Kidney (tissue), 14 donors: ENCODE measurements around the gene ARGLU1. TPM values are rescaled to one million over a fixed set of nuclear protein-coding genes. Genes with fewer than 3 reads are reported as not detected.

ENCODE experiments used
- DNase-seq, 5 donors: peaks; one replicate each; pipeline ENCODE4 v3.0.0-alpha.2; 2013 to 2020
- FAIRE-seq: peaks from 2 replicates; lab custom pipeline; 2012; peaks lifted over from hg19 to GRCh38; lab: Jason Lieb, UNC
- H3K27ac ChIP-seq, 2 donors: one replicate each; pipeline ENCODE4 v1.7.0; 2013; ENCODE audit warnings: low read depth in 2 of 2, low read length in 2 of 2, inconsistent platforms in 1 of 2
- H3K27me3 ChIP-seq: one replicate; pipeline ENCODE4 v1.7.1; 2013; ENCODE audit warnings: low read length, inconsistent platforms; ENCODE audit not compliant: control insufficient read depth, insufficient read depth
- H3K36me3 ChIP-seq, 3 donors: one replicate each; pipeline versions ENCODE4 v1.7.0 to v1.7.1; 2013; ENCODE audit warnings: low read length in 3 of 3, control low read depth in 1 of 3, inconsistent platforms in 1 of 3; ENCODE audit not compliant: insufficient read depth in 3 of 3, control insufficient read depth in 2 of 3
- H3K4me1 ChIP-seq, 3 donors: one replicate each; pipeline versions ENCODE4 v1.7.0 to v1.7.1; 2013; ENCODE audit warnings: low read length in 3 of 3, inconsistent platforms in 1 of 3, low read depth in 1 of 3; ENCODE audit not compliant: control insufficient read depth in 2 of 3, insufficient read depth in 2 of 3
- H3K4me3 ChIP-seq, 3 donors: one replicate each; pipeline versions ENCODE4 v1.7.0 to v1.8.1; 2013; ENCODE audit warnings: low read length in 3 of 3, control low read depth in 1 of 3, inconsistent platforms in 1 of 3
- H3K9ac ChIP-seq, 3 donors: one replicate each; pipeline versions ENCODE4 v1.7.0 to v1.7.1; 2013; ENCODE audit warnings: low read length in 3 of 3, control low read depth in 1 of 3, inconsistent platforms in 1 of 3
- H3K9me3 ChIP-seq, 3 donors: one replicate each; pipeline versions ENCODE4 v1.7.0 to v1.7.1; 2013; ENCODE audit warnings: low read length in 3 of 3, control low read depth in 1 of 3, inconsistent platforms in 1 of 3; ENCODE audit not compliant: control insufficient read depth in 2 of 3, insufficient read depth in 1 of 3
- intact Hi-C: fragments of 100-400 bp; cut with DNase I; formaldehyde crosslinking; loops from one replicate; pipeline ENCODE4 v1.11.1; 2022
- polyA plus RNA-seq: library from polyadenylated mRNA; stranded (reverse); fragments of 350-450 nt; fragmentation: Illumina TruSeq; extraction: RNeasy Lipid Tissue Mini Kit (QIAGEN cat#74804); gene quantifications from one replicate; pipeline ENCODE4 v1.2.3, GENCODE V29; 2014; ENCODE audit warnings: low read depth, low replicate concordance; ENCODE audit not compliant: insufficient read depth
- total RNA-seq: library from RNA; stranded (reverse); fragmentation: NEBNext Ultra II Directional; extraction: Animal tissue kit (Norgen Biotek cat#: 25700); gene quantifications from one replicate; pipeline ENCODE4 v1.2.1, GENCODE V29; 2021
- TF ChIP-seq, protein P1 (sequence below): IDR thresholded peaks from 3 replicates; pipeline ENCODE4 v1.5.1; 2012; ENCODE audit warnings: mild to moderate bottlenecking, moderate library complexity, borderline replicate concordance; ENCODE audit not compliant: insufficient read depth; ENCODE audit errors: extremely low read depth
- donor health status: control.
- donor health status: control.
- donor health status: control.
- donor health status: control.
- donor health status: control.
- donor health status: DM: yes; HTN: yes; CAD: no.
- donor health status: Normal renal cell carcinoma (clear cell type).

Gene ARGLU1
- total and polyA plus RNA-seq, 2 donors from 2014 or later, result 39.0 to 86.7 TPM

DNA sequence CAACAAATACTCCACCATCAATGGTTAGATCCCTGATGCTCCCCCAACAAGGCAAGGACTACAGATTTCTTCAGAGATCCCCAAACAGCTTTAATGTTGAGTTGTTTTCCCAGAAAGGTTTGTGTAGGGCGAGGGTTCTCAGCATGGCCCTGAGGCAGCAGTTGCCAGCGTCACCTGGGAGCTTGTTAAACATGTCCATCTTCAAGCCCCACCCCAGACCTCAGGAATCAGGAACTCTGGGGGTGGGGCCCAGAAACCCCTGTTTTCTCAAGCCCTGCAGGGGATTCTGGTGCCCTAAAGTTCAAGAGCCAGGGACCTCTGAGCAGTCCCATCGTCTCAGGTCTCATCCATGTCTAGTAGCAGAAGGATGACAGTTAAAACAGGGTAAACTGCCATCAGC lies 42.1 kb downstream of the ARGLU1 start:
- FAIRE-seq (no peak), DNase-seq (no peak)
- TF ChIP-seq, protein P1, sequence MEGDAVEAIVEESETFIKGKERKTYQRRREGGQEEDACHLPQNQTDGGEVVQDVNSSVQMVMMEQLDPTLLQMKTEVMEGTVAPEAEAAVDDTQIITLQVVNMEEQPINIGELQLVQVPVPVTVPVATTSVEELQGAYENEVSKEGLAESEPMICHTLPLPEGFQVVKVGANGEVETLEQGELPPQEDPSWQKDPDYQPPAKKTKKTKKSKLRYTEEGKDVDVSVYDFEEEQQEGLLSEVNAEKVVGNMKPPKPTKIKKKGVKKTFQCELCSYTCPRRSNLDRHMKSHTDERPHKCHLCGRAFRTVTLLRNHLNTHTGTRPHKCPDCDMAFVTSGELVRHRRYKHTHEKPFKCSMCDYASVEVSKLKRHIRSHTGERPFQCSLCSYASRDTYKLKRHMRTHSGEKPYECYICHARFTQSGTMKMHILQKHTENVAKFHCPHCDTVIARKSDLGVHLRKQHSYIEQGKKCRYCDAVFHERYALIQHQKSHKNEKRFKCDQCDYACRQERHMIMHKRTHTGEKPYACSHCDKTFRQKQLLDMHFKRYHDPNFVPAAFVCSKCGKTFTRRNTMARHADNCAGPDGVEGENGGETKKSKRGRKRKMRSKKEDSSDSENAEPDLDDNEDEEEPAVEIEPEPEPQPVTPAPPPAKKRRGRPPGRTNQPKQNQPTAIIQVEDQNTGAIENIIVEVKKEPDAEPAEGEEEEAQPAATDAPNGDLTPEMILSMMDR, result no peak
- Histone ChIP-seq H3K36me3 (no peaks in the 10 kb centered on the region), H3K9me3 (no peaks in the 10 kb centered on the region), H3K4me3 (no peak overlapping the region), H3K9ac (no peak overlapping the region), H3K27ac (no peak overlapping the region), H3K4me1 (peaks cover 0 to 2% (median 0%) of the 10 kb centered on the region in 3 donors), H3K27me3 (no peaks in the 10 kb centered on the region)
- intact Hi-C loops, result no loop called here

DNA sequence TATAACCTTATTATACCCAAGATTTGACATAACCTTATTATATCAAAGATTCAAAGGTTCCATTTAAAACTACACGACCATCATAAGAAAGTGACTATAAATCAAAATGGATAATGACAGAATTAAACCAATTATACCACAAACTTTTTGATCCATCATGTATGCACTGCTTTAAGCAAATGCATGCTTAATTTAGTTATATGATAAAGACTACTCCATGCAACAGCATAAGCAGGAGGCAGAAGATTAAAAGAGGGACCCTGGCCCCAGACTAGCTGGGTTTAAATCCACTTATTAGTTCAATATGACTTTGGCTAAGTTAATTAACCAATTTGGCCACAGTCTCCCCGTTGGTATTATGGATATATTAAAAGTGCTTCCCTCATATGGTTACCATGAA lies 43.8 kb downstream of the ARGLU1 start:
- intact Hi-C loops, result no loop called here
- FAIRE-seq, result no peak
- peaks cover 0 to 2% (median 2%) of the 10 kb centered on the region in 3 donors for H3K4me1 ChIP-seq
- H3K4me3 ChIP-seq, result no peak overlapping the region
- H3K9me3 ChIP-seq, result no peaks in the 10 kb centered on the region
- H3K36me3 ChIP-seq, result no peaks in the 10 kb centered on the region
- no peak for DNase-seq
- H3K9ac ChIP-seq, result no peak overlapping the region
- TF ChIP-seq, protein P1, result no peak
- no peaks in the 10 kb centered on the region for H3K27me3 ChIP-seq
- H3K27ac ChIP-seq, result no peak overlapping the region

DNA sequence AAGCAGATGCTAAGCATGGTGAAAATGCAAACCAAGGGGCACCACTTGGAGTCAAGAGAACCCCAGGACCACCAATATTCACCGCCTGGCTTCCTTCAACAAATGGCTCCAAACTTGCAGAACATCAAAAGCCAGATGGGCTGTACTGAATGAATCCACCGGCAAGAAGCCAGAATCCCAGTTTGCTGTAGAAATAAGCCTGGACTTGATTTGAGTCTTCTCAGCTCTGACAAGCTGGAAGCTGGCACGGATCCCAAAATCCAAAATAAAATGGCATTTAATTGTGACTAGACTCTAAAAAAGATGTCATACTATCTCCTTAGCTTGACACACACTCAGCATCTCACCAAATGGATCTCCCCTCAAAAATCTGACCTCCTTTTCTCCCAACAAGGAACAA lies 44.4 kb downstream of the ARGLU1 start:
- DNase-seq, result no peak
- intact Hi-C loops, result no loop called here
- Histone ChIP-seq H3K4me1 (peaks cover 0 to 5% (median 2%) of the 10 kb centered on the region in 3 donors), H3K4me3 (no peak overlapping the region), H3K36me3 (no peaks in the 10 kb centered on the region), H3K27ac (no peak overlapping the region), H3K27me3 (no peaks in the 10 kb centered on the region), H3K9me3 (no peaks in the 10 kb centered on the region), H3K9ac (no peak overlapping the region)
- no peak for FAIRE-seq
- TF ChIP-seq, protein P1, result no peak
